ENCODE data around the gene OPN5.

OPN5 gene

DNA sequence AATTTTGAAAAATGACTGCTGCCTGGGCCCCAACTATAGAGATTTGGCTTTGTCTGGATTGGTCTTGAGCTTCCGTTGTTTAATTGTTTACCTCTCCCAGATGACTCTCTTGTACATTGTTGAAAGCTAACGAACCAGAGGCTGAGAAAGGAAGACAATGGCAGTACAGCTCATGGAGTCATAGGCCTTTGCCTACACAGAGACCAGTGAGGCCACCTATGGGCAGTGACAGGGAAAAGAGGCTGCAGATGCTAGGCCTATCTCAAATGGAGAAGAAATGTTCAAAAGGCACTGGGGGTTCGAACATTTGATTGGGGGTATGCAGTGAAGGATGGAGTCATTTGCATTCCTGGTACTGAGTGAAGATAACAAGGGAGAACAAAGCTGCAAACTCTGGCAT, 29.1 kb downstream of the OPN5 start:
- H3K4me2 ChIP-seq (ENCODE audit: low read depth, low read length, poor library complexity, severe bottlenecking), result no peak overlapping the region
- H2AFZ ChIP-seq (ENCODE audit: low read depth, low read length, severe bottlenecking), result no peak overlapping the region
- no peak overlapping the region for H3K4me3 ChIP-seq (ENCODE audit: insufficient read depth, low read length, poor library complexity, severe bottlenecking)
- TF ChIP-seq, protein P1, sequence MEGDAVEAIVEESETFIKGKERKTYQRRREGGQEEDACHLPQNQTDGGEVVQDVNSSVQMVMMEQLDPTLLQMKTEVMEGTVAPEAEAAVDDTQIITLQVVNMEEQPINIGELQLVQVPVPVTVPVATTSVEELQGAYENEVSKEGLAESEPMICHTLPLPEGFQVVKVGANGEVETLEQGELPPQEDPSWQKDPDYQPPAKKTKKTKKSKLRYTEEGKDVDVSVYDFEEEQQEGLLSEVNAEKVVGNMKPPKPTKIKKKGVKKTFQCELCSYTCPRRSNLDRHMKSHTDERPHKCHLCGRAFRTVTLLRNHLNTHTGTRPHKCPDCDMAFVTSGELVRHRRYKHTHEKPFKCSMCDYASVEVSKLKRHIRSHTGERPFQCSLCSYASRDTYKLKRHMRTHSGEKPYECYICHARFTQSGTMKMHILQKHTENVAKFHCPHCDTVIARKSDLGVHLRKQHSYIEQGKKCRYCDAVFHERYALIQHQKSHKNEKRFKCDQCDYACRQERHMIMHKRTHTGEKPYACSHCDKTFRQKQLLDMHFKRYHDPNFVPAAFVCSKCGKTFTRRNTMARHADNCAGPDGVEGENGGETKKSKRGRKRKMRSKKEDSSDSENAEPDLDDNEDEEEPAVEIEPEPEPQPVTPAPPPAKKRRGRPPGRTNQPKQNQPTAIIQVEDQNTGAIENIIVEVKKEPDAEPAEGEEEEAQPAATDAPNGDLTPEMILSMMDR (IDR thresholded peaks at IDR 0.05; ENCODE audit: insufficient read depth, low read length, poor library complexity, severe bottlenecking), result no peak
- TF ChIP-seq EZH2phosphoT487 (conservative IDR thresholded peaks at IDR 0.05; ENCODE audit: low read length), result no peak
- H3K27ac ChIP-seq (ENCODE audit: low read depth, low read length), result no peak overlapping the region
- H3K79me2 ChIP-seq (ENCODE audit: insufficient read depth, low read length), result no peaks in the 10 kb centered on the region
- H3K9me3 ChIP-seq (ENCODE audit: insufficient read depth, low read length), result no peaks in the 10 kb centered on the region
- H3K9ac ChIP-seq (ENCODE audit: low read length), result no peak overlapping the region
- no peaks in the 10 kb centered on the region for H3K9me2 ChIP-seq (replicated peaks; ENCODE audit: insufficient read depth, low read length)
- H3F3A ChIP-seq (ENCODE audit: insufficient read depth), result no peaks in the 10 kb centered on the region
- no peaks in the 10 kb centered on the region for H4K20me1 ChIP-seq (ENCODE audit: low read depth, low read length)
- no peaks in the 10 kb centered on the region for H3K36me3 ChIP-seq (ENCODE audit: low read length)
- no peaks in the 10 kb centered on the region for H3K27me3 ChIP-seq (ENCODE audit: low read length)

- Histone ChIP-seq H3K9me3 (ENCODE audit: insufficient read depth, low read length) (no peaks in the 10 kb centered on the region), H3K36me3 (ENCODE audit: low read length) (no peaks in the 10 kb centered on the region), H3K27me3 (ENCODE audit: low read length) (no peaks in the 10 kb centered on the region), H4K20me1 (ENCODE audit: low read depth, low read length) (no peaks in the 10 kb centered on the region), H3K4me2 (ENCODE audit: low read depth, low read length, poor library complexity, severe bottlenecking) (no peak overlapping the region), H3K27ac (ENCODE audit: low read depth, low read length) (no peak overlapping the region), H3K79me2 (ENCODE audit: insufficient read depth, low read length) (no peaks in the 10 kb centered on the region), H3K9ac (ENCODE audit: low read length) (no peak overlapping the region), H3F3A (ENCODE audit: insufficient read depth) (no peaks in the 10 kb centered on the region), H2AFZ (ENCODE audit: low read depth, low read length, severe bottlenecking) (no peak overlapping the region), H3K9me2 (replicated peaks; ENCODE audit: insufficient read depth, low read length) (no peaks in the 10 kb centered on the region), H3K4me3 (ENCODE audit: insufficient read depth, low read length, poor library complexity, severe bottlenecking) (no peak overlapping the region)
- TF ChIP-seq, protein P1 (IDR thresholded peaks at IDR 0.05; ENCODE audit: insufficient read depth, low read length, poor library complexity, severe bottlenecking), result no peak
- TF ChIP-seq EZH2phosphoT487 (conservative IDR thresholded peaks at IDR 0.05; ENCODE audit: low read length), result no peak
Measured at GRCh38 chr6:47811443-47811842, 29.6 kb downstream of the OPN5 start.

DNA sequence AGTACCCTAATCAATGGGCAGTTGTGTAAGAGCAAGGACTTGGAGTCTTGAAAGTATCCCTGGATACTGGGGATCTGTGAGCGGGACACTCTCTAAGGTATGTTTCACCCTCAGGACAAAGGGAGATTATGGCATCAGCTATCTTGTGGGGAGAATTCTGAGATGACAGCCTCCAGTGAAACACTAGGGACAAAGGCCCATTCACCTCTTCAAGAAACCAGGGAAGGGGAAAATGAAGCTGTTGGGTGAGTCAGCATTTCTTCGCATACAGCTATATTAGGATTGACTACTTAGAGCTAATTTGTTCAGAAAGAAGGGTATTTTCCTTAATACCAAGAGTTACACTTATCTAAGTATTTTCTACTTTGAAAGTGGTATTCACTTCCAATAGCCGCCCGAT, 35.9 kb downstream of the OPN5 start:
- H3K9me3 ChIP-seq (ENCODE audit: insufficient read depth, low read length), result no peaks in the 10 kb centered on the region
- no peak overlapping the region for H3K27ac ChIP-seq (ENCODE audit: low read depth, low read length)
- no peaks in the 10 kb centered on the region for H3K79me2 ChIP-seq (ENCODE audit: insufficient read depth, low read length)
- H3K4me2 ChIP-seq (ENCODE audit: low read depth, low read length, poor library complexity, severe bottlenecking), result no peak overlapping the region
- H3K4me3 ChIP-seq (ENCODE audit: insufficient read depth, low read length, poor library complexity, severe bottlenecking), result no peak overlapping the region
- TF ChIP-seq, protein P1 (IDR thresholded peaks at IDR 0.05; ENCODE audit: insufficient read depth, low read length, poor library complexity, severe bottlenecking), result no peak
- no peak for TF ChIP-seq EZH2phosphoT487 (conservative IDR thresholded peaks at IDR 0.05; ENCODE audit: low read length)
- H3K9ac ChIP-seq (ENCODE audit: low read length), result no peak overlapping the region
- H2AFZ ChIP-seq (ENCODE audit: low read depth, low read length, severe bottlenecking), result no peak overlapping the region
- H3K9me2 ChIP-seq (replicated peaks; ENCODE audit: insufficient read depth, low read length), result no peaks in the 10 kb centered on the region
- no peaks in the 10 kb centered on the region for H3F3A ChIP-seq (ENCODE audit: insufficient read depth)
- H4K20me1 ChIP-seq (ENCODE audit: low read depth, low read length), result no peaks in the 10 kb centered on the region
- no peaks in the 10 kb centered on the region for H3K27me3 ChIP-seq (ENCODE audit: low read length)
- H3K36me3 ChIP-seq (ENCODE audit: low read length), result no peaks in the 10 kb centered on the region
